GM18873 (cell line): ENCODE results near the gene GOLGA8B.
"Not testable (repeated sequence)": the region's sequence is repeated elsewhere in the genome, so short reads cannot be mapped to it uniquely, and the experiment has no call there.

Source experiments
- ATAC-seq: cut with Tn5 transposase; IDR thresholded peaks from one replicate; pipeline ENCODE4 v1.9.1; 2021; ENCODE audit warnings: mild to moderate bottlenecking, moderate library complexity, moderate number of reproducible peaks; ENCODE audit not compliant: unreplicated experiment, low FRiP score

Gene GOLGA8B

DNA sequence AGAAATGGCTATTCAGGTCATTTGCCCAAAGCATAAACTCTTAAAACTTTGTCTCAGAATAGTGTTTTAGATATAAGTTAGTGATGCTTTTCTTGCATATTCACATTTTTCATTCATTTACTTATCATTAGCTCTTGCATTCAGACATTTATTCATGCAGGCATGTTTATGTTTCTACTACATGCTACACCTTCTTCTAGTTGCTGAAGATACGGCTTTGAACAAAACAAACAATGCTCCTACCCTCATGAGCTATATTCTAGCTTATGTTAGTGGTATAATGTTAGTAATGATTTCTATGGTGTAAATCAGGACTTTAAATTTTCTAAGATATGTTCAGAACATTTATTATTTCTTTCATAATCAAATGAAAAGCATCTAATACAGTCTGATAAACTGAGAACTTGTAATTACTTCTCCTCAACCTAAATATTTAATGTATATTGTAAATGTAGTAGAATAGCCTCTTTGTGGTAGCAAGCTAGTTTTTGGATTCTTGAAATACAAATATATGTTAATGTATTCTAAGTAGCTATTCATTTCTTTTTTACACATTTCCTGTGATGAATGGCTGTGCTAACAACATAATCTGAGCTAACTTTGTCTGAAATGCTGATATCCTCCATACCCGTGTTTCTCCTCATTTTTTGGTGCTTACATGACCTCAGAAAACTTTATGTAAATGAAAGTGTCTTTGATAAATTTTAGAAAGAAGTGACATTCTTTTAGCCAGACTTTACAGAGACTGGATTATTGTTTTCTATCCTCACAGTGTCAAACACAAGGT lies 15.5 kb upstream of the GOLGA8B start:
- ATAC-seq, result no peak

DNA sequence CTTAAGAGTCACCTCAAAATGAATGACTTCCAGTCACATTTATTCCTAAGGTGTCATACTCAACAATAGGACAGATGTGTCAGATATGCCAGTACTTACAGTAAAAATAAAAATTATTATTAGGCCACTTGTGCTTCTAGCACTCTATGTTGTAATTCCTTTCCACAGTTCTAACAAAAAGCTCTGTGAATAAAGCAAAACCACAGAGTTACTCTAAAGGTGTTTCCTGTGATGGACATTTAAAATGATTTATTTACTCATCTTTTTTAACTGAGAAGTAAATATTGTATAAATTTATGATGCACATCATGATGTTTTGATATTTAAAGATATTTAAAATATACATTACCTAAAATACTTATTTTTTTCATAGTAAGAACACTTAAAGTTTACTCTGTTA lies 13.9 kb upstream of the GOLGA8B start:
- no peak for ATAC-seq

DNA sequence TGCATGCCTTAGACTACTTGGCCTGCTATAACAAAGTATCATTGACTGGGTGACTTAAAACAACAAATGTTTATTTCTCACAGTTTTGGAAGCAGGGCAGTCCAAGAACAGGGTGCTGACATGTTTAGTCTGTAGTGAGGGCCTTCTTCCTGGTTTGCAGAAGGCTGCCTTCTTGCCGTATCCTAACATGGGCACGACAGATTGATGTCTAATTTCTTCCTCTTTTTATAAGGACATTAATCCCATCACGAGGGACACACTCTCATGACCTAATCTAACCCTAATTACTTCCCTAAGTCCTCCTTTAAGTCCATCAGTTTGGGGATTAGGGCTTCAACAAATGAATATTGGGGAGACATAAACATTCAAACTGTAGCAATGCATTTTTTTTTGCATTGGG lies 10.9 kb upstream of the GOLGA8B start:
- no peak for ATAC-seq

DNA sequence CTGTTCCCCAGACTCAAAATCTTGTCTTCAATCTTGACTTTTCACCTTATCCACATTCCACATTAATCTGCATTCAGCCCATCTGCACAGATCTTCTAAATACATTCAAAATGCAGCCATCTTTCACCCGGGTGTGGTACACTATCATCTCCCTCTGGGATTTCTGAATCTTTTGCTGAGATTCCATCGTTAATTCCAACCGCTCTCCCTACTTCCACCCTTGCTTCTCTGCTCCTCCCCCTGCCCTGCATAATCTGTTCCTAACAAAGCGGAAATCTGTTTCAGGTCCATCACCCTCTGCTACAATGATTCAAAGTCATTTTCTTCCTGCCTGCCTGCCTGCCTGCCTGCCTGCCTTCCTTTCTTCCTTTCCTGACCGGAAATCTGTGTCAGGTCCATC lies 7.9 kb upstream of the GOLGA8B start:
- no peak for ATAC-seq

DNA sequence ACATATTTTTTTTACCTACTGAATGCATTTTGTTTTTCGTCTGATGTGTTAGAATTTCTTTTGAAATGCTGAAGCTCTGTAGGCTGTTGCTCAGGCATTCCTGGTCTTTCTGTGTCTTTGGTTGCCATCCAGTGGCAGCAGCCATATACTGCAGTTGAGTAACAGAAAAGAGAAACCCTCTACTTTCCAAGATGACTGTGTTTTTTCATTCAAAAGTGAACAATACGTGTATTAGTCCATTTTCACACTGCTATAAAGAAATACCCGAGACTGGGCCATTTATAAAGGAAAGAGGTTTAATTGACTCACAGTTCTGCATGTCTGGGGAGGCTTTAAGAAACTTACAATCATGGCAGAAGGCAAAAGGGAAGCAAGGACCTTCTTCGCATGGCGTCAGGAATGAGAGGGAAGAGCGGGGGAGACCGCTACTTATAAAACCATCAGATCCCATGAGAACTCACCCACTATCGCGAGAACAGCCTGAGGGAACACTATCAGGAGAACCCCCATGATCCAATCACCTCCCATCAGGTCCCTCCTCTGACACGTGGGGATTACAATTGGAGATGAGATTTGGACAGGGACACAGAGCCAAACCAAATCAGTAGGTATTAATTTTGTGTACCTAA lies 4.7 kb upstream of the GOLGA8B start:
- no peak for ATAC-seq

DNA sequence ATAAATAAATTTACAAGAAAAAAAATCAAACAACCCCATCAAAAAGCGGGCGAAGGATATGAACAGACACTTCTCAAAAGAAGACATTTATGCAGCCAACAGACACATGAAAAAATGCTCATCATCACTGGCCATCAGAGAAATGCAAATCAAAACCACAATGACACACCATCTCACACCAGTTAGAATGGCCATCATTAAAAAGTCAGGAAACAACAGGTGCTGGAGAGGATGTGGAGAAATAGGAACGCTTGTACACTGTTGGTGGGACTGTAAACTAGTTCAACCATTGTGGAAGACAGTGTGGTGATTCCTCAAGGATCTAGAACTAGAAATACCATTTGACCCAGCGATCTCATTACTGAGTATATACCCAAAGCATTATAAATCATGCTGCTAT lies 2.5 kb upstream of the GOLGA8B start:
- ATAC-seq, result not testable (repeated sequence)

DNA sequence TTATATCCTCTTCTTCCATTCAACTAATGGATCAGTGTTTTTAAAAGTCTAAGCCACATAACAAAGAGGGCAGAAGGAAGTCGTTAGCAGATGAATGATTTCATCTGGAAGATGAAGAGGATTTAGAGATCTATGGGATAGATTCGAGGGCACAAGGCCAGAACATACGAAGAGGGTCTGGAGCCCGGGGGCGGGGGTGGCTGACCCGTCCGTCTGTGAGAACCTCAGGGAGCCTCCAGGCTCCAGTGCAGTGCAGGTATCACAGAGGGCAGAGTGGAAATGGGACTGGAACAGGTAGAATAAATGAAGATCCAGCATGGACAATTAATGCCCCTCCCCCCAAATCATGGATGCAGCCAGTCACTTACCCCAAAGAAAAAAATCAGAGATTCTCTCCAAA lies 1.5 kb upstream of the GOLGA8B start:
- ATAC-seq, result no peak

DNA sequence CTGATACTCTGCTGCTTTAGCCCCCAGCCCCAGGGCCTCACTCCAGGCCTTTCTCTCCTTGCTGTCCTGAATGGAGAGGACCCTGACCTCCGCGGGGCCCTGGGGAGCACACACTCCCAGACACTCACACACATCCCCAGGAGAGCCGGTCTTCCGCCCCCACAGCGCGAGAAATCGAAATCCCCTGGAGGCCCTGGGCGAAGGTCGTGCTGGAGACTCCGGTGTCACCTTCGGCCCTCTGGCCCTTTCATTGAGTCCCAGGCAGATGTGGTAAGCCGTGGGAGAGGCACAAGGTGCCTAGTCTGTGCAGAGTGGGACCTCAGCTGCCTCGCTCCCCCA lies 848 bp upstream of the GOLGA8B start:
- ATAC-seq, result no peak

DNA sequence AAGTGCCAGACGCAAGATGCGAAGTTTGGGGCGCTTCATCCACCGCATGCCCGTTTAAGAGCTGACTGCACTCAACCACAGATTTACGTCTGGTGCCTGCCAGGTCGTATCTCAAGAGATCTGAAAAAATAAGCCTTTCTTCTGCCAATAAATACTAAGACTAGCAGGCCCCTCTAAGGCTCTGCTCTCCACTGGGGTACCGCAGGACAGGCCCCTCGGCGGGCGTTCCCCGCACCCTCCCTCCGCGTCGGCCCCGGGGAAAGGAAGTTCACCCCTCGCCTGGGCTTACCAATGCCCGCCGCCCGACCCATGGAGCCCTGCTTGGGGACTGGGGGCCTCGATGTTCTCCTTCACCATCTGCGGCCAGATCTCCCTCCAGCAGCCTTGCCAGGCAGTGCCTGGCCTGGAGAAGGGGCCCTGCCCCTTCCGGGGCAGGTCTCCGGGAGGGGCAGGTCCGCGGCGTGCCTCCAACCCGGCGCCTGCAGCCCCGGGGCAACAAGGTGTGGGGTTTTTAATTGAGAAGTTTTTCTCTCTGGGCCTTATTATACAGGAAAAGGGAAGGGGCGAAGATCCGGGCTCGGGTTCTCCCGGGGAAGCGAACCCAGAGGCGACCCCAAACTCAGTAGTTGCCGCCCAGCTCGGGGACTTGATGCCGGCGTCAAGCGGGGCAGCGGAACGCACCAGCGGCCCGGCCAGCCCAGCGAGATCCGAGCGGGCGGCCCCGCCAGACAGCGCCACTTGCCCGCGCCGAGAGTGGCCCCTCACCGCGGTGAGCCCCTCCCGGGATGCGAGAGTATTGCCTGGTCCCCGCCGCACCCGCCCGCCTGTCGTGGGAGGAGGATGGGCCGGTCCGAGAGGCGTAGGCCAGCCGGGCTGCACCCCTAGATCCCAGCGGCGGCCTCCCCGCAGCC lies 735 bp downstream of the GOLGA8B start:
- no peak for ATAC-seq

DNA sequence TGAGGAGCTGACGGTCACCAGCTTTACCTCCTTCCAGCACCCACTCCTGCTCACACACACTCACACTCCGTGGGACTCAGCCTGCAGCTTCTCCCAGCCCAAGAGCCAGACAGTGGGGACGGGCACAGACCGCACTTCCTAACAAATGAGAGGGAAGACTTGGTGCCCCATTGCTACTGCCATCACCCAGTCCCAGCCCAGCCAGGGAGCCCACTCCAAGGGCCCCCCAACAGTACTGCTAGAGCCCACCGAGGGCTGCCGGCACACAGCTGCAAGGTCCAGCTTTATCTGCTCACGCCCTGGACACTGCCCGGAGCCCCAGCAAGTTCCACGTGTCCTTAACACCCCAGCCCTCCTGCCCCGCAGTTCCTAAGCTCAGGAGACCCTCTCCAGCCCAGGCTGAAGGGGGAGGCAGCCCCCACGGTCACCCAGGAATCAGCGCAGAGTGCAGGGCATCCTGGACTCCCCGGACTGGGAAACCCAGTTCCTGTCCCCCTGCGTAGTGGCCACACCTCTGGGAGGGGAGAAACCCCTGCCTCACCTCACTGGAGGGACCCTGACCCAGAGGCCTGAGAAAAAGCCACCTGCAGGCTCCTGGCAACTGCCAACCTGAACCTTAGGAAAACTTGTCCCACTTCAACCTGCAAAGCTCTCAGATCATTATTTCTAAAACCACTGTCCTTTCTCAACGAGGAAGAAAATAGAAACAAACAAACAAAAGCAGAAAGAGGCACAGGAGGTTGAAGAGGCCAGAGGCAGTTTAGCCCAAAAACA lies 1.6 kb downstream of the GOLGA8B start:
- not testable (repeated sequence) for ATAC-seq

DNA sequence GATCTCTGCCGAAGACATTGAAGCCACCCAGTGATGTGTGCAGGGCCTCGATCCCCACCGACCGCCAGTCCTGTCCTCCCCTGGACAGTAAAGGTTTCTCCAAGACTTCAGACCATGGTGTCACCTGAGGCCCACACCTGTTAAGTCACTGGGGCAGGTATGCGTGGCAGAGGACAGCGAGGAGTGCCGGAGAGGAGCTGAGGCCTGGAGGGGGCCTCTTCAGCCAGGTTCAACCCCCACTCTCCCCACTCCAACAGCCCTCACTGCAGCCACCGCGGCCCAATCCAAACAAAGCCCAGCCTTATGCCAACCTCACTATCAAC lies 2.4 kb downstream of the GOLGA8B start:
- ATAC-seq, result no peak

DNA sequence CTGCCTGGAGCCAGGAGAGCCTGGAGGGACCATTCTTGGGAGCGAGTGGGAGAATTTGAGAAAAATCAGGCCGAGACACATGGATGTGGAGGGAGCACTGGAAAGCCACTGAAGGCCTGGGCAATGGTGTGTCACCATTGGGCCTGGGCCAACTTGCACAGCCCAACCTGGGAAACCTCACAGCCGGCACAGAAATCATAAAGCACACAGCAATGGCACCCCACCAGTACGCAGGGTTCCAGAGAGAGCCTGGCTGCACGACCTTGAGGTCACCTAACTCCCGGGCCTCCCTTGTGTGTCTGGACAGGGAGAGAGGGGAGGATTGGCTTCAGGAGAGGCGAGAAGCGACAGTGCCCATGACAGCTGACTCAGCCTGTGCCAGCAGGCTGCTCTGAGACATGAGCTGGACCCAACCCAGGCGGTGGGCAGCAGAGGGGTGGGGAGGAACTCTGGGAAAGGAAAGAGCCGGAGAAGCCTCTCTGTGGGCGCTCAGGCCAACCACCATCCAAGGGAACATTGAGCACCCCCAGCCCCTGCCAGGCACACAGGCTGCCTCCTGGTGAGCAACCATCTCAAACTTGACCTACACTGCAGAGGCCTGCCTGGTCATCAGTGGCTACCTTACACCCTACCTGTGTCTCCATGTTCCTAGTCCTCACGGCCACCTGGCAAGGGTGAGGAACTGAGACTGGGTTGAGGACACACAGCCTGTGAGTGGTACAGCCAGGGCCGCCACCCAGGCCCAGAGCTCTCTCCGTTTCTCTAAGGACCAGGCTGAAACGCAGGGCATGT lies 3.0 kb downstream of the GOLGA8B start:
- not testable (repeated sequence) for ATAC-seq

DNA sequence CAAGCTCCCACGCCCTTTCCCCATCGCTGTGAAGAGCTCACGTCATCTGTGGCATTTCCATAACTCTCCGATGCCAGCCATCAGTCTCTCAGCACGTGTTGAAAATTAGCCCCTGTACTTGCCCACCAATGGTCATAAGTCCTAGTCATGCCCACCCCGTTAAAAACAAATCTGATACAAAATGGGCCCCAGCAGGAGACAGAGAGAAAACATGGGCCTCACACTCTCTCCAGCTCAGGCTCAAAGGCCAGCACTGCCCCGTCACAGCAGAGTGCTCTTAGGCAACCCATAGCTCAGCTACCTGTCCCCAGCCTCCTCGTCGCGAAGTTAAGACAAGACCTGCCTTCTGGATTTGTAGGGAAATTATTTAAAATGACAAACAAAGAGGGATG lies 5.2 kb downstream of the GOLGA8B start:
- ATAC-seq, result no peak

DNA sequence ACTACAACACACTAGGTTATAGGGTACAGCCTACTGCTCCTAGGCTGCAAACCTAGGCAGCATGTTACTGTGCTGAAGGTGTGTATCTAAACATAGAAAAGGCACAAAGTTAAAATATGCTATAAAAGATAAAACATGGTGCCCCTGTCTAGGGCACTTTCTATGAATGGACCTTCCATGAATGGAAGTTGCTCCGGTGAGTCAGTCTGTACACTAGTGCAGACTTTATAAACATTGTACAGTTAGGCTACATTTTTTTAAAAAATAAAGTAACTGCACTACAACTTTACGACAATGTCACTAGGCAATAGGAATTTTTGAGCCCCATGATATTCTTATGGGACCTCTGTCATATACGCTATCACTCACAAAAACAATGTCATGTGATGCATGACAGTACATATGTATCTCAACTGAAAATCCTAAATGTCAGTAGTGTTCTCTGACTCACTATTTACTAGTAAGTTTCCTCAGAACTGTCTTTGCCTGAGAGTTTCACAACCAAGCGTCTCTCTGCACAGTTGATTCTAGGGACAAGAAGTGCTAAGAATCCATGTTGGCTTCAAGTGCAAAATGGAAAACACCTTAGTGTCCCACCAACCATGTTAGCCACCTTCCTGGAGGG lies 5.7 kb downstream of the GOLGA8B start:
- not testable (repeated sequence) for ATAC-seq

DNA sequence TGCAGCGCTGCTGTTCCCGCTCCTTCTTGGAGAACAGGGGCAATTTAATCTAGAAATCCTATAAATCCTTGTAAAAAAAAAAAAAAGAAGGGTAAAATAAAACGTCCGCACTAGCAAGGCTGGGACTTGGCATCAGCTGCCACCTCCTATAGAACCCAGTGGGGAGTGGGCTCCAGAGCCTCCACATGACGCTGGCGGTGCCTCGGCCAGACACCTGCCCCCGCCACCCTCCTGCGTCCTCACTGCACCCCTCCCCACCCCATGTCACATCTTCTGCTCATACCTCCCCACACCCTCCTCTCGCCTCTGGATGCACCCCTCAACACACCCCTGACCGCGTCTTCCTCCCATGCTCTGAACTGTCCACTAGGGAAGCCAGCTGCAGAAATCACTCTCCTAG lies 8.4 kb downstream of the GOLGA8B start:
- ATAC-seq, result not testable (repeated sequence)

DNA sequence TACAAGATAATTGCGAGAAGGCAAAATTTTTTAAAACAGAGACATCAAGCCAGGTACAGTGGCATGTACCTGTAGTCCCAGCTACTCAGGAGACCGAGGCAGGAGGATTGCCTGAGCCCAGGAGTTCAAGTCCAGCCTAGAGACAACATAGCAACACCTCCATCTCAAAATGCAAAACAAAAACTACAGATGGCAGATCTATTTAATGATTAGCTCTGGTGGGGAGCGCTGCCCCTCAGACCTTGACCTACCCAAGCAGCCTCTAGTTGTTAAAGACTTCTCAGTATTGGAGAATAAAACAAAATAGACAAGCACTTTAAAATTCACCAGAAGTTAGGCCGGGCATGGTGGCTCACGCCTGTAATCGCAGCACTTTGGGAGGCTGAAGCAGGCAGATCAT lies 10.5 kb downstream of the GOLGA8B start:
- ATAC-seq, result not testable (repeated sequence)

DNA sequence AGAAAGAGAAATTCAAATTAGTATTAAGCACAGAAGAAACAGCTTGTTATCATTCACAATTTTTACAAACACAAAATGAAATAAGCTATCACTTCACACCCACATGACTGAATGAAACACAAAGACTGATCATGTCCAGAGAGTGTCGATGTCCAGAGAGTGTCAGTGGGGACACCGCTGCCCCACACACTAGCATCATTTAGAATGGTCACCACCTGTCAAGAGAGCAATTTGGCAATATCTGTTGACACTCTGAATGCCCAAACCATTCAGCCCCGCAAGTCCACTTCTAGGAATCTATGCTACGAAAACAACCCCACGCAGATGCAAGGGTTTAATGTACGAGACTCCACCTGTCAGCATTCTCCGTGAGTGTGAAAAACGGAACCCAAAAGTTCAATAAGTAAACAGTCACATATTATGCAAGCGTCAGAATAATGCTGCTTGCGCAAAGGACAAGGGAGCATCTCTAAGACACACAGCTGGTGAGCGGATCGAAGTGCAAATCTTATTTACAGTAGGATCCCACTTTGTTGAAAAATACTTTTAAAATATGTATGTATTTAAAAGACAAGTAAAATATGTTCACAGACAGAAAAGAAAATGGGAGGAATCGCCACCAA lies 11.3 kb downstream of the GOLGA8B start:
- ATAC-seq, result not testable (repeated sequence)

DNA sequence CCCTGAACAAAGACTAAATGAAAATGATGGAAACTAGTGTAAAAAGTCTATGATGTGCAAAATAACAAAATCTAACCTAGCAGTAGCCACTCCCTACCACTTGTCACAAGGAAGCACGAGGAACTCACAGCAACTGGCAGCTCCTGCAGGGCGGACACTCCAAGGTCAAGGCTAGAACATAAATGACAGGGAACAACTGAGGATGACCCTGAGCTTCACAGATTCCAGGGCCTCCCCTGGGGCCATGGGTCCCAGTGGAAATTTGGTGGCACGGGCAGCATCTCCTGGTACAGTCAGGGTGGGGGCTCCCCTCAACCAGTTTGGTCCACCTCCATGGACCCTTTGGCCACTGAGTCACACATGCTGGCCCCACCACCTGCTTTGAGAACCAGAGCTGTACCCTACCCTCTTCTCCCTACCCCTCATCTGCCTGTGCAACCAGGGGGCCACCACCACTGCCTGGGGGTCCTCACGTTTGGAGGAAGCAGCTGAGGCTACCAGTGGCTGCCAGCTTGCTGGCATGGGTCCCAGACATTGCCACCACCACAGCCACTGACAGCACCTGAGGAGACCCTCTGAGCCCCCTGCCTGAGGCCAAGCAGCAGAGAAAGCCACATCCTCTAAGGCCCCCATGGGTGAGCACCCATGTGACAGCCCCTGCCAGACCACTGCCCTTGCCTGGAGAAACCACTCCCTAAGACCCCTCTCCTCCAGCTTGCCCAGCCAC lies 13.6 kb downstream of the GOLGA8B start:
- ATAC-seq, result not testable (repeated sequence)
